Naive thymus-derived CD4-positive, alpha-beta T cell (primary cell): ENCODE measurements around the gene TMEM117. TPM values are rescaled to one million over a fixed set of nuclear protein-coding genes. Genes with fewer than 3 reads are reported as not detected.

Experiments used
- ATAC-seq: fragments of 150-1000 bp; cut with Tn5 transposase; 2 replicates; pipeline ENCODE4 v1.10.0; 2021; ENCODE audit warnings: mild to moderate bottlenecking, moderate library complexity
- CTCF ChIA-PET: fragments of 350-600 bp; sonication (Branson Sonifier 250); formaldehyde crosslinking; loops from one replicate; lab custom pipeline; 2021; ENCODE audit warnings: antibody characterized with exemption; lab: Charles Lee
- POLR2A ChIA-PET: fragments of 350-600 bp; sonication (Branson Sonifier 250); formaldehyde crosslinking; loops from one replicate; lab custom pipeline; 2021; ENCODE audit warnings: antibody characterized with exemption, inconsistent platforms; lab: Charles Lee
- DNase-seq, 9 donors: peaks; one replicate each; pipeline versions ENCODE4 v3.0.0 to v3.0.0-alpha.2; 2020 to 2022; ENCODE audit warnings: mixed read lengths in 1 of 9
- H3K27ac ChIP-seq: one replicate; pipeline ENCODE4 v1.7.0; 2013; ENCODE audit warnings: mild to moderate bottlenecking, low read depth, low read length, moderate library complexity
- H3K27me3 ChIP-seq, 2 donors: one replicate each; pipeline ENCODE4 v1.7.0; 2013; ENCODE audit warnings: low read length in 2 of 2, mild to moderate bottlenecking in 2 of 2, moderate library complexity in 2 of 2; ENCODE audit not compliant: control insufficient read depth in 2 of 2, insufficient read depth in 2 of 2
- H3K36me3 ChIP-seq, 3 experiments: 1 replicate in 2 of 3; 2 replicates in 1 of 3; pipeline ENCODE4 v1.7.0; 2013; ENCODE audit warnings: low read length in 3 of 3, mild to moderate bottlenecking in 3 of 3, moderate library complexity in 1 of 3; ENCODE audit not compliant: insufficient read depth in 3 of 3, control insufficient read depth in 2 of 3
- H3K4me1 ChIP-seq, 2 donors: one replicate each; pipeline ENCODE4 v1.7.0; 2013; ENCODE audit warnings: low read length in 2 of 2, mild to moderate bottlenecking in 2 of 2, moderate library complexity in 1 of 2; ENCODE audit not compliant: control insufficient read depth in 2 of 2, insufficient read depth in 2 of 2
- H3K4me3 ChIP-seq: 2 replicates; pipeline ENCODE4 v1.7.0; 2013; ENCODE audit warnings: mild to moderate bottlenecking, low read length
- H3K9me3 ChIP-seq, 3 experiments: 1 replicate in 2 of 3; 2 replicates in 1 of 3; pipeline ENCODE4 v1.7.0; 2013; ENCODE audit warnings: low read length in 3 of 3; ENCODE audit not compliant: control insufficient read depth in 2 of 3
- H3K27ac Mint-ChIP-seq, 9 donors: one replicate each; pipeline ENCODE4 v1.8.0; 2020 to 2022; ENCODE audit warnings: mixed read lengths in 9 of 9, mild to moderate bottlenecking in 8 of 9, moderate library complexity in 5 of 9, inconsistent platforms in 2 of 9
- H3K27me3 Mint-ChIP-seq, 5 donors: one replicate each; pipeline ENCODE4 v1.8.0; 2021 to 2022; ENCODE audit warnings: mixed read lengths in 5 of 5, mild to moderate bottlenecking in 1 of 5
- H3K36me3 Mint-ChIP-seq, 5 donors: one replicate each; pipeline ENCODE4 v1.8.0; 2020 to 2022; ENCODE audit warnings: mixed read lengths in 5 of 5, mild to moderate bottlenecking in 3 of 5, inconsistent platforms in 1 of 5
- H3K4me1 Mint-ChIP-seq, 7 donors: one replicate each; pipeline ENCODE4 v1.8.0; 2020 to 2022; ENCODE audit warnings: mixed read lengths in 7 of 7, mild to moderate bottlenecking in 3 of 7, inconsistent platforms in 1 of 7
- H3K4me3 Mint-ChIP-seq, 10 donors: one replicate each; pipeline ENCODE4 v1.8.0; 2020 to 2022; ENCODE audit warnings: mild to moderate bottlenecking in 10 of 10, mixed read lengths in 10 of 10, moderate library complexity in 6 of 10, inconsistent platforms in 2 of 10
- H3K9me3 Mint-ChIP-seq, 11 donors: one replicate each; pipeline ENCODE4 v1.8.0; 2020 to 2022; ENCODE audit warnings: mixed read lengths in 11 of 11, mild to moderate bottlenecking in 4 of 11, inconsistent platforms in 1 of 11, moderate library complexity in 1 of 11
- intact Hi-C, 2 donors: fragments of 100-400 bp; cut with micrococcal nuclease; formaldehyde crosslinking; loops; one replicate each; pipeline ENCODE4 v1.15.1; 2023
- polyA plus RNA-seq, 2 donors: library from polyadenylated mRNA; unstranded; fragments of 300-500 nt; fragmentation: Illumina TruSeq; gene quantifications; one replicate each; pipeline ENCODE4 v1.2.3, GENCODE V29; 2021
- total RNA-seq, 6 experiments: library from RNA in 5 of 6; stranded (reverse) in 5 of 6; gene quantifications; 1 replicate in 5 of 6; 2 replicates in 1 of 6; pipeline ENCODE4 v1.2.3 and lab custom pipeline; 2021 to 2026

TMEM117 gene
- total and polyA plus RNA-seq, 7 experiments from 2014 or later: 0.31 to 6.6 (median 4.2) TPM

DNA sequence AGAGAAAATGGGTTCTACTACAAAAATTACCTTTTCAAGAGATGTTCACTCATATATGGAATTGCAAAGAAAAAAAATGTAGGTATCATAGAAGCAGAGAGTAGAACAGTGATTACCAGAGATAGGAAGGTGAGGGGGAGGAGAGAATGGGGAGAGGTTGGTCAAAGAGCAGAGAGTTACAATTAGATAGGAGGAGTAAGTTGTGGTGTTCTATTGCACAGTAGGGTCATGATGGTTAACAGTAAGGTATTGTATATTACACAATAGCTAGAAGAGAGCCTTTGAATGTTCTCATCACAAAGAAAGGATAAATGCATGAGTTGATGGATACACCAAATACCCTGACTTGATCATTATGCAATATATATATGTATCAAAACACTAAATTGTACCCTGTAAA is 145.8 kb downstream of the TMEM117 start:
- no peak overlapping the region for H3K27ac ChIP-seq
- H3K9me3 ChIP-seq: no peaks in the 10 kb centered on the region
- intact Hi-C loops: no loop called here
- peaks cover 0 to 29% (median 9%) of the 10 kb centered on the region in 11 donors for H3K9me3 Mint-ChIP-seq
- H3K27me3 Mint-ChIP-seq: no peaks in the 10 kb centered on the region
- H3K4me3 ChIP-seq: no peak overlapping the region
- H3K27me3 ChIP-seq: no peaks in the 10 kb centered on the region
- peak overlapping the region in 1 of 9 donors; percentile 22 for H3K27ac Mint-ChIP-seq
- H3K4me1 Mint-ChIP-seq: peaks cover 0 to 2% (median 0%) of the 10 kb centered on the region in 7 donors
- no peaks in the 10 kb centered on the region for H3K36me3 ChIP-seq
- H3K4me3 Mint-ChIP-seq: no peak overlapping the region
- CTCF ChIA-PET: no interaction called here
- no peaks in the 10 kb centered on the region for H3K4me1 ChIP-seq
- H3K36me3 Mint-ChIP-seq: peaks cover 0 to 32% (median 24%) of the 10 kb centered on the region in 5 donors
- POLR2A ChIA-PET: no interaction called here
- no peak for ATAC-seq
- no peak for DNase-seq

DNA sequence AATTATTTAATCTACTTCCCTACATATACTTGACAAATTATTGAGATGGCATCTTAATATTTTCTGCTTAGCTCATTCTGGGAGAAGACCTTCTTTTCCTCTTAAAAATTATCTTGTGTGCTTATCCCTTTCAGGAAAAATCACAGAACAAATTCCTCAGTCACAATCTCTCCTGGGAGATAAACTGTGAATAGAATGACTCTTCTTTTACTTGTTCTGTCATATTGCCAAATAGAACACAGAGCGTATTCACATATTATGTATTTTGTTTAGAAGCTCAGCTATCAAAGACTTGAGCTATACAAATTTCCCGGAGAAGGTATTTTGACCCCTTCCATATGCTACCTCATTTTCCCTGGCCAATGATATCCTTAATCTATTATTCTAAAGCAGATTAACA is 146.7 kb downstream of the TMEM117 start:
- no peak for DNase-seq
- Mint-ChIP-seq H3K4me3 (no peak overlapping the region), H3K4me1 (peaks cover 0 to 2% (median 0%) of the 10 kb centered on the region in 7 donors), H3K27ac (no peak overlapping the region), H3K36me3 (peaks cover 0 to 29% (median 19%) of the 10 kb centered on the region in 5 donors), H3K27me3 (no peaks in the 10 kb centered on the region), H3K9me3 (peaks cover 0 to 26% (median 7%) of the 10 kb centered on the region in 11 donors)
- H3K36me3 ChIP-seq: no peaks in the 10 kb centered on the region
- no peak for ATAC-seq
- no peaks in the 10 kb centered on the region for H3K9me3 ChIP-seq
- no peaks in the 10 kb centered on the region for H3K27me3 ChIP-seq
- POLR2A ChIA-PET: no interaction called here
- no peaks in the 10 kb centered on the region for H3K4me1 ChIP-seq
- CTCF ChIA-PET: no interaction called here
- intact Hi-C loops: no loop called here
- H3K27ac ChIP-seq: no peak overlapping the region
- no peak overlapping the region for H3K4me3 ChIP-seq

DNA sequence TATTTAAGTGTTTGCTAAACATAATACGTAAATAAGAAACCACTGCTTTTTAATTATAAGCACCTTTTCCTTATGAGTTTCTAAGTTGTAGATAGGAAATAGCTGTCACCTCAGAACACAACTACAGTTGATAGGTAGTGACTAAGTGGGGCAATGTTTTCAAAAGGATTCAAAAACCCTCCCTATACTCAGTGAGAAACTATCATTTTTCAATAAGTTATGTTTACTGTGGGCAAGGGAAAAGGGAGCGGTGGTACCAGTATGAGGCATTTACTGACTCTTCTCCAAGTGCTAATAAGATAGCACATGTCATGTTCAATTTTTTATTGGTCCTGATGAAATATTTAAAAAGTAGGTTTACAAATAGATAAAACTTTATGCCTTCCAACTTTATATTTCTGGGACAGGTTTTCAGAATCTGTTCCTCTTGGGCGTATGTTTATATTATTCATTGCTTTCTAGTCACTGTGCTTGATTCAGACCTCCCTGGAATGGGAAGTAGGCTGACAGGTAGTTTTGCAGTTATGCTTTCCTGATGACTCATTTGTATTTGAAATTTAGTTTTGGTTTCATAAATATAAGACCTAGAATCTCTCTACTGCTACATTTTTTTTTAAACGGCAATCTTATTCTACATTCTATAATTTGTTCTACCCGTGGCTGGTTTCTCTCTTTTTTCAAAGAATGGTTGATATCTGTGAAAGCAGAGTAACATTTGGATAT is 153.1 kb downstream of the TMEM117 start:
- ATAC-seq: no peak
- no peak overlapping the region for H3K27ac Mint-ChIP-seq
- Histone ChIP-seq H3K27ac (no peak overlapping the region), H3K9me3 (no peaks in the 10 kb centered on the region), H3K27me3 (no peaks in the 10 kb centered on the region), H3K36me3 (no peaks in the 10 kb centered on the region), H3K4me1 (no peaks in the 10 kb centered on the region), H3K4me3 (no peak overlapping the region)
- H3K9me3 Mint-ChIP-seq: peaks cover 0 to 2% (median 0%) of the 10 kb centered on the region in 11 donors
- peaks cover 0 to 3% (median 3%) of the 10 kb centered on the region in 5 donors for H3K36me3 Mint-ChIP-seq
- no peaks in the 10 kb centered on the region for H3K27me3 Mint-ChIP-seq
- no peak for DNase-seq
- peaks cover 0 to 7% (median 0%) of the 10 kb centered on the region in 7 donors for H3K4me1 Mint-ChIP-seq
- CTCF ChIA-PET: no interaction called here
- intact Hi-C loops: no loop called here
- peak overlapping the region in 1 of 10 donors; percentile 1 for H3K4me3 Mint-ChIP-seq
- POLR2A ChIA-PET: no interaction called here

DNA sequence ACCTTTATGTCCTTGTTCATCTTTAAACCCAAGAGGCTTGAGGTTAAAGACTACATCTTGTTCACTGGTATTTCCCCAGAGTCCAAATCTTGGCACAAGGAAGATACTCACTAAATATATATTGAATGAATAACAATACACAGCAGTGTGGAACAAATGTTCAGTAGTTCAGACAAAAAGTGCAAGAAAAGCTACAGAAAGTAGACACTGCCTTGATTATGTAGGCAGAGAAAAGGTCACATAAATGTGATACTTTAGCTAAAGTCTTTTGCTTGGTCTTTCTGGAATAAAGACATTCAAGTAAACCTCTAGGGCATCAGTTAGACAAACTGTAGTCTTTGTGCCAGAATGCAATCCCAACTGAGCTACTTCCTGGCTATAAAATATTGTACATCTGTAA is 157.0 kb downstream of the TMEM117 start:
- Mint-ChIP-seq H3K4me3 (no peak overlapping the region), H3K4me1 (peaks cover 0 to 7% (median 0%) of the 10 kb centered on the region in 7 donors)

DNA sequence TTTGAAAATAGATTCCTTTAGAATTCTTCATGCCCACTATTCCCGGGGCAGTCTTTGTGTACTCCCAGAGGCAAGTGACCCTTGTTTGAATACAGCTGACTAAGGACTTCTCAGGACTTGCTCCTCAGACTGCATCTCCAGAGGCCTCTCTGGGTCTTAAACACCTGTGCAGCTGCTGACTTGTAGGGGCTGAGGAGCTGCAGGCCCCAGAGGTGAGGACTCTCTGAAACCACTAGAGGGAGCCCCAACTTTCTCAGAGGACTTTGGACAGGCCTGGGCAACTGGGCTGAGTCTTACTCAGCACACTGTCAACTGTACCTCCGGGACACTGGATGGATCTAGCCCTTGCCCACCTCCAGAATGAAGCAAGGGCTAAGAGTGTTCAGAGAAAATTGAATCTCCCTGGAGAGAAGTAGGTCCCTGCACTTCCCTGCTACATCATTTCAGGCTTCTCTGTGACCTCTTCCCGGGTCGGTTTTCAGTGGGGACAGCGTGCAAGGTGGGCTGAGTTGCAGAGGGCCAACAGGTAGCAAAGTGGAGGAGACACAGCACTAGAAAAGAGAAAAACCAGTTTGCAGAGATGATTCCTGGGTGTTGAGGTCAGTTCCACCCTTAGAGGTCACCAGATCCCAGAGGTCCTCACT is 164.6 kb downstream of the TMEM117 start:
- POLR2A ChIA-PET: no interaction called here
- H3K27ac Mint-ChIP-seq: no peak overlapping the region
- peak in 4 of 9 donors; percentile 7 to 16 (median 14) for DNase-seq

More for the DNA sequence above, 157.0 kb downstream of the TMEM117 start:
- H3K27me3 Mint-ChIP-seq: no peaks in the 10 kb centered on the region
- H3K4me1 ChIP-seq: no peaks in the 10 kb centered on the region
- no peak for DNase-seq
- intact Hi-C loops: no loop called here
- H3K27me3 ChIP-seq: no peaks in the 10 kb centered on the region
- H3K27ac Mint-ChIP-seq: no peak overlapping the region
- peaks cover 0 to 2% (median 0%) of the 10 kb centered on the region in 11 donors for H3K9me3 Mint-ChIP-seq
- H3K4me3 ChIP-seq: no peak overlapping the region
- no peak for ATAC-seq
- ChIA-PET POLR2A (no interaction called here), CTCF (no interaction called here)
- peaks cover 0 to 7% (median 3%) of the 10 kb centered on the region in 5 donors for H3K36me3 Mint-ChIP-seq
- no peaks in the 10 kb centered on the region for H3K36me3 ChIP-seq
- H3K9me3 ChIP-seq: no peaks in the 10 kb centered on the region
- H3K27ac ChIP-seq: no peak overlapping the region

DNA sequence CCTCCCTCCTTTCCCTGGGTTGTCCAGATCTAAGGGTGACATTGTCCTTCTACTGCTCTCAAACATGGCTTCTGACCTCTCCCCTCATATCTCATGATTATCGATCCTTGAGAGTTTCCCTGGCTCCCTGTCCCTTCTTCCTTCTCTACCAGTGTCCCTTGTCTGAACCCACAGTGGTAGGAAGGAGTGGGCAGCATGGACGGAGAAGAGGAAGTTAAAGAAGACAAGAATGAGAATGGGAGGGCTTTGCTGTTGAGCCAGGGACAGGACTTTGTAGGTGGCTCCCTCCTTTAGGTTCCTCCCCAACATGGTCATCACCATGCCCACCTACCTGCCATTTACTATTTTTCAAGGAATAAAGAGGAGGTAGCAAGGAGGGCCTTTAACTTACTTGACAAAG is 166.7 kb downstream of the TMEM117 start:
- ChIA-PET POLR2A (no interaction called here), CTCF (no interaction called here)
- no peak for DNase-seq
- peaks cover 0 to 7% (median 1%) of the 10 kb centered on the region in 11 donors for H3K9me3 Mint-ChIP-seq
- peaks cover 0 to 3% (median 0%) of the 10 kb centered on the region in 7 donors for H3K4me1 Mint-ChIP-seq
- intact Hi-C loops: no loop called here
- no peaks in the 10 kb centered on the region for H3K4me1 ChIP-seq
- H3K9me3 ChIP-seq: no peaks in the 10 kb centered on the region
- ATAC-seq: no peak
- H3K4me3 ChIP-seq: no peak overlapping the region
- H3K27me3 Mint-ChIP-seq: no peaks in the 10 kb centered on the region
- no peaks in the 10 kb centered on the region for H3K27me3 ChIP-seq
- H3K36me3 ChIP-seq: no peaks in the 10 kb centered on the region
- no peak overlapping the region for H3K27ac ChIP-seq
- no peak overlapping the region for H3K27ac Mint-ChIP-seq
- H3K4me3 Mint-ChIP-seq: no peak overlapping the region
- peaks cover 0 to 37% (median 24%) of the 10 kb centered on the region in 5 donors for H3K36me3 Mint-ChIP-seq

More for the DNA sequence above, 164.6 kb downstream of the TMEM117 start:
- H3K27me3 Mint-ChIP-seq: no peaks in the 10 kb centered on the region
- H3K4me1 ChIP-seq: no peaks in the 10 kb centered on the region
- peaks cover 0 to 3% (median 0%) of the 10 kb centered on the region in 7 donors for H3K4me1 Mint-ChIP-seq
- H3K9me3 ChIP-seq: no peaks in the 10 kb centered on the region
- peaks cover 0 to 29% (median 19%) of the 10 kb centered on the region in 5 donors for H3K36me3 Mint-ChIP-seq
- intact Hi-C loops: no loop called here
- no peaks in the 10 kb centered on the region for H3K27me3 ChIP-seq
- H3K27ac ChIP-seq: no peak overlapping the region
- CTCF ChIA-PET: no interaction called here
- H3K36me3 ChIP-seq: no peaks in the 10 kb centered on the region
- no peak overlapping the region for H3K4me3 Mint-ChIP-seq
- H3K4me3 ChIP-seq: no peak overlapping the region
- ATAC-seq: peak; percentile 51
- peaks cover 0 to 2% (median 0%) of the 10 kb centered on the region in 11 donors for H3K9me3 Mint-ChIP-seq
